Ectodermal cell (in vitro differentiated cells): Measurements from ENCODE around the gene HOXA5.

Experiments used
- H3K27ac ChIP-seq: 2 replicates; pipeline ENCODE4 v1.7.0; 2013; ENCODE audit warnings: mild to moderate bottlenecking, low read depth, low read length; ENCODE audit not compliant: insufficient read depth, poor library complexity, severe bottlenecking
- H3K27me3 ChIP-seq: 2 replicates; pipeline ENCODE4 v1.7.0; 2013; ENCODE audit warnings: mild to moderate bottlenecking, low read length; ENCODE audit not compliant: insufficient read depth, control insufficient read depth, poor library complexity, severe bottlenecking
- H3K36me3 ChIP-seq: one replicate; pipeline ENCODE4 v1.7.0; 2013; ENCODE audit warnings: low read length; ENCODE audit not compliant: control insufficient read depth, insufficient read depth
- H3K4me1 ChIP-seq: one replicate; pipeline ENCODE4 v1.7.0; 2013; ENCODE audit warnings: low read length; ENCODE audit not compliant: control insufficient read depth, insufficient read depth
- H3K4me3 ChIP-seq: 2 replicates; pipeline ENCODE4 v1.7.0; 2013; ENCODE audit warnings: low read depth, low read length, control low read depth; ENCODE audit not compliant: insufficient read depth
- H3K9me3 ChIP-seq: 2 replicates; pipeline ENCODE4 v1.7.0; 2013; ENCODE audit warnings: mild to moderate bottlenecking, low read length, moderate library complexity; ENCODE audit not compliant: control insufficient read depth
- WGBS, 2 experiments: methylation state at CpG; one replicate each; pipeline ENCODE4 v1.1.7; 2013; ENCODE audit warnings: missing lambda C conversion rate in 2 of 2; 5-methylcytosine and 5-hydroxymethylcytosine counted together

Gene HOXA5

GRCh38 chr7:27096768-27097514 is 46.5 kb downstream of the HOXA5 start:
- 0 to 1% methylated on average over 39 to 41 of the region's 41 CpGs for WGBS, 2 experiments
- no peaks in the 10 kb centered on the region for H3K9me3 ChIP-seq
- peaks cover 5% of the 10 kb centered on the region for H3K4me1 ChIP-seq
- peak overlapping the region; percentile 57 for H3K4me3 ChIP-seq
- no peaks in the 10 kb centered on the region for H3K36me3 ChIP-seq
- H3K27ac ChIP-seq, result no peak overlapping the region
- H3K27me3 ChIP-seq, result peaks cover 100% of the 10 kb centered on the region

GRCh38 chr7:27095897-27096767 is 47.3 kb downstream of the HOXA5 start, which contains the start of gene HOXA1:
HOXA1 (minus strand) TSS chr7:27096000; CDS start chr7:27095912, 88 bp downstream.
- H3K27me3 ChIP-seq, result peaks cover 100% of the 10 kb centered on the region
- H3K27ac ChIP-seq, result no peak within 1 kb of the TSS
- H3K36me3 ChIP-seq, result no peaks in the 10 kb centered on the region
- H3K4me3 ChIP-seq, result peak within 1 kb of the TSS; percentile 57
- WGBS, 2 experiments, result 0 to 1% methylated on average over 68 of the region's 68 CpGs
- peaks cover 5% of the 10 kb centered on the region for H3K4me1 ChIP-seq
- H3K9me3 ChIP-seq, result no peaks in the 10 kb centered on the region

- H3K4me1 ChIP-seq, result peaks cover 5% of the 10 kb centered on the region
- H3K27me3 ChIP-seq, result peaks cover 100% of the 10 kb centered on the region
- 4 to 5% methylated on average over 33 of the region's 33 CpGs for WGBS, 2 experiments
- peak overlapping the region; percentile 57 for H3K4me3 ChIP-seq
- H3K9me3 ChIP-seq, result no peaks in the 10 kb centered on the region
- H3K36me3 ChIP-seq, result no peaks in the 10 kb centered on the region
- H3K27ac ChIP-seq, result no peak overlapping the region
Measured at GRCh38 chr7:27095050-27095896, 48.2 kb downstream of the HOXA5 start.

- H3K27me3 ChIP-seq, result peaks cover 100% of the 10 kb centered on the region
- H3K27ac ChIP-seq, result no peak overlapping the region
- H3K4me3 ChIP-seq, result no peak overlapping the region
- H3K9me3 ChIP-seq, result no peaks in the 10 kb centered on the region
- no peaks in the 10 kb centered on the region for H3K36me3 ChIP-seq
- WGBS, 2 experiments, result 8 to 9% methylated on average over 29 of the region's 29 CpGs
- no peaks in the 10 kb centered on the region for H3K4me1 ChIP-seq
Measured at GRCh38 chr7:27094304-27095049, 49.0 kb downstream of the HOXA5 start.

GRCh38 chr7:27093184-27093895 is 50.1 kb downstream of the HOXA5 start:
- WGBS, 2 experiments, result 43 to 46% methylated on average over 5 to 6 of the region's 6 CpGs
- H3K9me3 ChIP-seq, result no peaks in the 10 kb centered on the region
- no peaks in the 10 kb centered on the region for H3K36me3 ChIP-seq
- H3K4me1 ChIP-seq, result no peaks in the 10 kb centered on the region
- H3K27ac ChIP-seq, result no peak overlapping the region
- peaks cover 100% of the 10 kb centered on the region for H3K27me3 ChIP-seq
- no peak overlapping the region for H3K4me3 ChIP-seq

GRCh38 chr7:27092819-27093110 is 50.7 kb downstream of the HOXA5 start:
- Histone ChIP-seq H3K9me3 (no peaks in the 10 kb centered on the region), H3K27me3 (peaks cover 98% of the 10 kb centered on the region), H3K4me1 (no peaks in the 10 kb centered on the region), H3K4me3 (no peak overlapping the region), H3K27ac (no peak overlapping the region), H3K36me3 (no peaks in the 10 kb centered on the region)
- 56 to 58% methylated on average over 1 of the region's 1 CpG for WGBS, 2 experiments

- 13% methylated on average over 9 of the region's 9 CpGs for WGBS, 2 experiments
- Histone ChIP-seq H3K4me1 (no peaks in the 10 kb centered on the region), H3K27ac (no peak overlapping the region), H3K36me3 (no peaks in the 10 kb centered on the region), H3K27me3 (peaks cover 92% of the 10 kb centered on the region), H3K9me3 (no peaks in the 10 kb centered on the region), H3K4me3 (no peak overlapping the region)
Measured at GRCh38 chr7:27091941-27092818, 51.3 kb downstream of the HOXA5 start.

GRCh38 chr7:27091105-27091504 is 52.4 kb downstream of the HOXA5 start:
- Histone ChIP-seq H3K9me3 (no peaks in the 10 kb centered on the region), H3K36me3 (no peaks in the 10 kb centered on the region), H3K27me3 (peaks cover 81% of the 10 kb centered on the region), H3K27ac (no peak overlapping the region), H3K4me1 (no peaks in the 10 kb centered on the region), H3K4me3 (no peak overlapping the region)
- 1 to 6% methylated on average over 3 of the region's 3 CpGs for WGBS, 2 experiments
